Naive thymus-derived CD4-positive, alpha-beta T cell (primary cell): ENCODE measurements around the gene PCBP3. TPM values are rescaled to one million over a fixed set of nuclear protein-coding genes. Genes with fewer than 3 reads are reported as not detected.

Source experiments
- ATAC-seq: fragments of 150-1000 bp; cut with Tn5 transposase; 2 replicates; pipeline ENCODE4 v1.10.0; 2021; ENCODE audit warnings: mild to moderate bottlenecking, moderate library complexity
- CTCF ChIA-PET: fragments of 350-600 bp; sonication (Branson Sonifier 250); formaldehyde crosslinking; loops from one replicate; lab custom pipeline; 2021; ENCODE audit warnings: antibody characterized with exemption; lab: Charles Lee
- POLR2A ChIA-PET: fragments of 350-600 bp; sonication (Branson Sonifier 250); formaldehyde crosslinking; loops from one replicate; lab custom pipeline; 2021; ENCODE audit warnings: antibody characterized with exemption, inconsistent platforms; lab: Charles Lee
- DNase-seq, 9 donors: peaks; one replicate each; pipeline versions ENCODE4 v3.0.0 to v3.0.0-alpha.2; 2020 to 2022; ENCODE audit warnings: mixed read lengths in 1 of 9
- H3K27ac ChIP-seq: one replicate; pipeline ENCODE4 v1.7.0; 2013; ENCODE audit warnings: mild to moderate bottlenecking, low read depth, low read length, moderate library complexity
- H3K27me3 ChIP-seq, 2 donors: one replicate each; pipeline ENCODE4 v1.7.0; 2013; ENCODE audit warnings: low read length in 2 of 2, mild to moderate bottlenecking in 2 of 2, moderate library complexity in 2 of 2; ENCODE audit not compliant: control insufficient read depth in 2 of 2, insufficient read depth in 2 of 2
- H3K36me3 ChIP-seq, 3 experiments: 1 replicate in 2 of 3; 2 replicates in 1 of 3; pipeline ENCODE4 v1.7.0; 2013; ENCODE audit warnings: low read length in 3 of 3, mild to moderate bottlenecking in 3 of 3, moderate library complexity in 1 of 3; ENCODE audit not compliant: insufficient read depth in 3 of 3, control insufficient read depth in 2 of 3
- H3K4me1 ChIP-seq, 2 donors: one replicate each; pipeline ENCODE4 v1.7.0; 2013; ENCODE audit warnings: low read length in 2 of 2, mild to moderate bottlenecking in 2 of 2, moderate library complexity in 1 of 2; ENCODE audit not compliant: control insufficient read depth in 2 of 2, insufficient read depth in 2 of 2
- H3K4me3 ChIP-seq: 2 replicates; pipeline ENCODE4 v1.7.0; 2013; ENCODE audit warnings: mild to moderate bottlenecking, low read length
- H3K9me3 ChIP-seq, 3 experiments: 1 replicate in 2 of 3; 2 replicates in 1 of 3; pipeline ENCODE4 v1.7.0; 2013; ENCODE audit warnings: low read length in 3 of 3; ENCODE audit not compliant: control insufficient read depth in 2 of 3
- H3K27ac Mint-ChIP-seq, 9 donors: one replicate each; pipeline ENCODE4 v1.8.0; 2020 to 2022; ENCODE audit warnings: mixed read lengths in 9 of 9, mild to moderate bottlenecking in 8 of 9, moderate library complexity in 5 of 9, inconsistent platforms in 2 of 9
- H3K27me3 Mint-ChIP-seq, 5 donors: one replicate each; pipeline ENCODE4 v1.8.0; 2021 to 2022; ENCODE audit warnings: mixed read lengths in 5 of 5, mild to moderate bottlenecking in 1 of 5
- H3K36me3 Mint-ChIP-seq, 5 donors: one replicate each; pipeline ENCODE4 v1.8.0; 2020 to 2022; ENCODE audit warnings: mixed read lengths in 5 of 5, mild to moderate bottlenecking in 3 of 5, inconsistent platforms in 1 of 5
- H3K4me1 Mint-ChIP-seq, 7 donors: one replicate each; pipeline ENCODE4 v1.8.0; 2020 to 2022; ENCODE audit warnings: mixed read lengths in 7 of 7, mild to moderate bottlenecking in 3 of 7, inconsistent platforms in 1 of 7
- H3K4me3 Mint-ChIP-seq, 10 donors: one replicate each; pipeline ENCODE4 v1.8.0; 2020 to 2022; ENCODE audit warnings: mild to moderate bottlenecking in 10 of 10, mixed read lengths in 10 of 10, moderate library complexity in 6 of 10, inconsistent platforms in 2 of 10
- H3K9me3 Mint-ChIP-seq, 11 donors: one replicate each; pipeline ENCODE4 v1.8.0; 2020 to 2022; ENCODE audit warnings: mixed read lengths in 11 of 11, mild to moderate bottlenecking in 4 of 11, inconsistent platforms in 1 of 11, moderate library complexity in 1 of 11
- intact Hi-C, 2 donors: fragments of 100-400 bp; cut with micrococcal nuclease; formaldehyde crosslinking; loops; one replicate each; pipeline ENCODE4 v1.15.1; 2023
- polyA plus RNA-seq, 2 donors: library from polyadenylated mRNA; unstranded; fragments of 300-500 nt; fragmentation: Illumina TruSeq; gene quantifications; one replicate each; pipeline ENCODE4 v1.2.3, GENCODE V29; 2021
- total RNA-seq, 6 experiments: library from RNA in 5 of 6; stranded (reverse) in 5 of 6; gene quantifications; 1 replicate in 5 of 6; 2 replicates in 1 of 6; pipeline ENCODE4 v1.2.3 and lab custom pipeline; 2021 to 2026

The PCBP3 gene
- total and polyA plus RNA-seq, 7 experiments from 2014 or later, result 1.2 to 5.2 (median 1.6) TPM

DNA sequence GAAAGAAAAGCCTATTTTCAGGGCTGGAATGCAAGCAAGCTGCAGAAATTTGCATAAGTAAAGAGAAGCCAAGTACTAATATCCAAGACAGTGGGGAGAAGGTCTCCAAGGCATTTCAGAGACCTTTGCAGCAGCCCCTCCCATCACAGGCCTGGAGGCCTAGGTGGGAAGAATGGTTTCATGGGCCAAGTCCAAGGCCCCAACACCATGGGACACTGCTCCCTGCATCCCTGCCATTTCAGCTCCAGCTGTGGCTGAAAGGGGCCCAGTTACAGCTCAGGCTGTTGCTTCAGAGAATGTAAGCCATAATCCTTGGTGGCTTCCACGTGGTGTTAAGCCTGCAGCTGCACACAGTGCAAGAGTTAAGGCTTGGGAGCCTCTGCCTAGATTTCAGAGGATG, 321.1 kb downstream of the PCBP3 start:
- ATAC-seq (no peak), DNase-seq (no peak)
- POLR2A ChIA-PET, result no interaction called here
- peaks cover 0 to 3% of the 10 kb centered on the region in 2 donors for H3K27me3 ChIP-seq
- H3K9me3 ChIP-seq, result peaks cover 0 to 17% (median 0%) of the 10 kb centered on the region in 3 experiments
- intact Hi-C loops, result no loop called here
- Mint-ChIP-seq H3K4me3 (no peak overlapping the region), H3K27me3 (peaks cover 0 to 13% (median 8%) of the 10 kb centered on the region in 5 donors), H3K9me3 (peaks cover 6 to 52% (median 16%) of the 10 kb centered on the region in 11 donors), H3K36me3 (peaks cover 0 to 24% (median 8%) of the 10 kb centered on the region in 5 donors), H3K27ac (no peak overlapping the region), H3K4me1 (no peaks in the 10 kb centered on the region)
- no peak overlapping the region for H3K4me3 ChIP-seq
- H3K4me1 ChIP-seq, result no peaks in the 10 kb centered on the region
- H3K27ac ChIP-seq, result no peak overlapping the region
- no peaks in the 10 kb centered on the region for H3K36me3 ChIP-seq
- CTCF ChIA-PET, result no interaction called here

DNA sequence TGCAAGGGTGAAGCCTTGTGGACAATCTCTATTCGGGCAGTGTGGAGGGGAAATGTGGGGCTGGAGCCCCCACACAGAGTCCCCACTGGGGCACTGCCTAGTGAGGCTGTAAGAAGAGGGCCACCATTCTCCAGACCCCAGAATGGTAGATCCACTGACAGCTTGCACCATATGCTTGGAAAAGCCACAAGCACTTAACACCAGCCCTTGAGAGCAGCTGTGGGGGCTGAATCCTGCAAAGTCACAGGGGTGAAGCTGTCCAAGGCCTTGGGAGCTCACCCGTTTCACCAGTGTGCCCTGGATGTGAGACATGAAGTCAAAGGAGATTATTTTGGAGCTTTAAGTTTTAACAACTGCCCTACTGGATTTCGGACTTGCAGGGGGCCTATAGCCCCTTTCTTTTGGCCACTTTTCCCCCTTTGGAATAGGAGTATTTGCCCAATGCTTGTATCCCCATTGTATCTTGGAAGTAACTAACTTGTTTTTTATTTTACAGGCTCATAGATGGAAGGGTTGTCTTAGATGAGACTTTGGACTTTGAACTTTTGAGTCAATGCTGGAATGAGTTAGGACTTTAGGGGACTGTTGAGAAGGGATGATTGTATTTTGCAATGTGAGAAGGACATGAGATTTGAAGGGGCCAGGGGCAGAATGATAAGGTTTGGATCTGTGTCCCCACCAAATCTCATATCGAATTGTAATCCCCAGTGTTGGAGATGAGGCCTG, 321.7 kb downstream of the PCBP3 start:
- no peak overlapping the region for H3K4me3 ChIP-seq
- peaks cover 0 to 13% (median 8%) of the 10 kb centered on the region in 5 donors for H3K27me3 Mint-ChIP-seq
- H3K36me3 Mint-ChIP-seq, result peaks cover 0 to 24% (median 8%) of the 10 kb centered on the region in 5 donors
- intact Hi-C loops, result no loop called here
- peaks cover 6 to 52% (median 16%) of the 10 kb centered on the region in 11 donors for H3K9me3 Mint-ChIP-seq
- ChIA-PET CTCF (no interaction called here), POLR2A (no interaction called here)
- ATAC-seq, result no peak
- H3K27me3 ChIP-seq, result peaks cover 0 to 3% of the 10 kb centered on the region in 2 donors
- no peak for DNase-seq
- no peak overlapping the region for H3K27ac ChIP-seq
- H3K27ac Mint-ChIP-seq, result no peak overlapping the region
- H3K4me1 Mint-ChIP-seq, result peaks cover 0 to 4% (median 0%) of the 10 kb centered on the region in 7 donors
- H3K4me1 ChIP-seq, result no peaks in the 10 kb centered on the region
- peaks cover 0 to 15% (median 0%) of the 10 kb centered on the region in 3 experiments for H3K9me3 ChIP-seq
- no peak overlapping the region for H3K4me3 Mint-ChIP-seq
- H3K36me3 ChIP-seq, result no peaks in the 10 kb centered on the region

DNA sequence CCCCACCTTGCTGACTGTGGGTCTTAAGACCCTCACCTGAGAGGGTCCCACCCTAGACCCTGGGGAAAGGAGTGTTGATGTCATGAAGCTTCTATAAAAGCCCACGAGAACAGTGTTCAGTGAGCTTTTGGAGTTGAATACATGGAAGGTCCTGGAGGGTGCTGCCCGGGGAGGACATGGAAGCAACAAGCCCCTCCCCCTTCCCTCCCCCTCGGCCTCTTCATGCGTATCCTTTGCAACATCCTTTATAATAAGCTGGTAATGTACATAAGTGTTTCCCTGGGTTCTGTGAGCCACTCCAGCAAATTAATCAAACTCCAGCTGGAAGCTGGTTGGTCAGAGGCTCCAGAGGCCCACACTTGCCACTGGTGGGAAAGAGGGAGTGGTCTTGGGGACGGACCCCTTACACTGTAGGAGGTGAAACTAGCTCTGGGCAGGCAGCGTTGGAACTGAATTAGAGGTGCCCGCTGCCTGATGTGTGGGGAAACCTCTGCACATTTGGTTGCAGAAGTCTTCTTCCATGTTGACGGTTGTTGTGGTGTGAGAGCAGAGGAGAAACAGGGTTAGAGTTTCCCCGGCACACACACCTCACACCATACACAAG, 323.4 kb downstream of the PCBP3 start:
- Histone ChIP-seq H3K27ac (no peak overlapping the region), H3K4me1 (no peaks in the 10 kb centered on the region), H3K27me3 (peaks cover 0 to 3% of the 10 kb centered on the region in 2 donors), H3K36me3 (no peaks in the 10 kb centered on the region), H3K9me3 (peaks cover 0 to 10% (median 0%) of the 10 kb centered on the region in 3 experiments), H3K4me3 (no peak overlapping the region)
- intact Hi-C loops, result no loop called here
- no peak for DNase-seq
- Mint-ChIP-seq H3K9me3 (peaks cover 4 to 35% (median 7%) of the 10 kb centered on the region in 11 donors), H3K4me3 (no peak overlapping the region), H3K27me3 (peaks cover 0 to 10% (median 4%) of the 10 kb centered on the region in 5 donors), H3K27ac (no peak overlapping the region), H3K36me3 (peaks cover 0 to 14% (median 6%) of the 10 kb centered on the region in 5 donors), H3K4me1 (peaks cover 0 to 4% (median 0%) of the 10 kb centered on the region in 7 donors)
- CTCF ChIA-PET, result interaction anchor here (0.5 to 1.2 kb wide), 2 partner anchors 45 to 176 kb away, joined by 3 read pairs; no protein-coding TSS in a partner anchor
- no peak for ATAC-seq
- POLR2A ChIA-PET, result no interaction called here

DNA sequence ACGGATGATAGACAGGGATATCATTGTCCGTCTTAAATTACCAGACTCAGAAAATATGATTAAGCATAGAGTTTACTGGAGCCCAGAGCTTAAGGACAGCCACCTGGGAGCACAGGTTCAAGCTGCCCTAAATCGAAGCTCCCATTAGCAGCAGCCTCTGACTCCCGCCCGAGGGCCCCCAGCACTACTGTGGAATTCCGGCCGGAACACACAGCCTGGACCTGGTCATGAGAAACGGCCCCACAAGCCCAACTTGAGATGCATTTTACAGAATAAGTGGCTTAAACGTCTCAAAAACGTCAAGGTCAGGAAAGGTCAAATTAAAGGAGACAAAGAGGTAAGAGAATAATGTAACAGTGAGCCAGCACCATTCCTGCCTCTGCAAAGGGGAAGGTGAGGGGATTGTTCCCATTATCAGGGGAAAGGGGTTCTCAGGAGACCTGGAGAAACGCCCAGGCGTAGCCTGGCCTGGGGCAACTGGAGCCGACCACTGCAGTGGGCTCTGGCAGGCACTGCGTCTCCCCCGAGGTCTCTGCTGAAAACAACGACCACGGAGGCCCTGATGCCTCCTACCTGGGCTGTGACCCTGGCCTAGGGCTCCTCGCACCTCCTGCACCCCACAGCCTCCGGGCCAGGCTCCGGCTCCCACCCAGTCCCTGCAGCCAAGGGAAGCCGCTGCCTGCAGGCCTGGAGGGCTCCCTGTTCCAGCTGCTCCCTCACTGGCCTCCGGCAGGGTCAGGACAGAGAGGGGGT, 326.6 kb downstream of the PCBP3 start:
- Mint-ChIP-seq H3K27me3 (peaks cover 0 to 18% (median 0%) of the 10 kb centered on the region in 5 donors), H3K36me3 (no peaks in the 10 kb centered on the region), H3K27ac (peak overlapping the region in 1 of 9 donors; percentile 58), H3K4me3 (peak overlapping the region in 2 of 10 donors; percentile 14 to 36), H3K4me1 (peaks cover 4 to 12% (median 9%) of the 10 kb centered on the region in 7 donors), H3K9me3 (peaks cover 0 to 8% (median 0%) of the 10 kb centered on the region in 11 donors)
- H3K4me1 ChIP-seq, result peaks cover 19 to 21% of the 10 kb centered on the region in 2 donors
- DNase-seq (no peak), ATAC-seq (no peak)
- peaks cover 0 to 16% of the 10 kb centered on the region in 2 donors for H3K27me3 ChIP-seq
- H3K4me3 ChIP-seq, result no peak overlapping the region
- no peaks in the 10 kb centered on the region for H3K36me3 ChIP-seq
- ChIA-PET POLR2A (no interaction called here), CTCF (interaction anchor here (0.6 kb wide), 1 partner anchor 1020 kb away, joined by 4 read pairs; no protein-coding TSS in a partner anchor)
- no peaks in the 10 kb centered on the region for H3K9me3 ChIP-seq
- H3K27ac ChIP-seq, result no peak overlapping the region
- intact Hi-C loops, result loop anchor here (5.0 to 10.0 kb wide), 5 partner anchors 125 to 487 kb away; partner anchors contain the start of genes COL6A2 (in 1 of the 2), DIP2A (in 1 of the 2), LSS (in 1 of the 2) and MCM3AP (in 1 of the 2)

DNA sequence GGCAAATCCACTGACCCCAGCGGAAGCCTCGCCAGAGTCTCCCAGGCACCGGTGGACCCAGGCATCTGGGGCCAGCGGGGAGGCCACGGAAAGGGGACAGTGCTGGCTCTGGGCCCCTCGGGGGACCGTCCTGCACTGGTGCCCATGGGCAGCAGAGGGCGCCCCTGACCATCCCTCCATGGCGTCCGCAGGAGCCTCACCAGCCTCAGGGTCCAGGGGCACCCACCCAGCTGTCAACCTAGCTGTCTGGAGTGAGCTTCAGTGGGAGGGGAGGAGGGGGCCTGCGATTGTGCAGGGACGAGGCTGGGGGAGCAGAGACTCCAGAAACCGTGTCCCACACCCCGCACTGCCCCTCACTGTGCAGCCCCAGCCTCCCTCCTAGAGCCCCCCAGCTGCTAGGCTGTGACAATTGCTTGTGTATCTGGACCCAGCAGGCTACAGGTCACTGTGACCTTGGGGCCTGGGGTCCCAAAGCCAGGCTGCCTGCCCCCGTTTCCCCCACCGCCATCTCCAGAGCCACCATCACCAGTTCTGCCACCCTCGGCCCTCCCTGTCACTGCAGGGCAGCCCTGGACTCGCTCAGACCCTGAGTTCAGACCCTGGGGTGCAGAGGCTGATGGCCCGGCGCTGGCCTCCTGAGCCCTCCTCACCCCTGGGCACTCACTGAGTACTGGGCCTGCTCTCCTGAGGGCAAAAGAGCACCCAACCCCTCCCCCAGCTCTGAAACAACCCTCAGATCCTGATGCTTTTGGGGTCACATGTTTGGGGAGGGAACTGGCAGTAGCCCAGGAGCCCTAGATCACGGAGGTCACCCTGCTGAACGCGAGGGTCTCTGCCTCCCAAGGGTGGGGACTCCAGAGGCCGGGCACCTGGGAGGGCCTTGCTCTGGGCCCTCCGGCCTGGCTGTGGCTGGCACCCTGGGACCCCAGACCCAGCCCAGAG, 327.4 kb downstream of the PCBP3 start:
- H3K4me1 ChIP-seq, result peaks cover 20 to 22% of the 10 kb centered on the region in 2 donors
- no peaks in the 10 kb centered on the region for H3K36me3 ChIP-seq
- intact Hi-C loops, result loop anchor here (5.0 to 10.0 kb wide), 5 partner anchors 124 to 486 kb away; partner anchors contain the start of genes COL6A2 (in 1 of the 2), DIP2A (in 1 of the 2), LSS (in 1 of the 2) and MCM3AP (in 1 of the 2)
- H3K27ac ChIP-seq, result no peak overlapping the region
- H3K4me3 Mint-ChIP-seq, result peak overlapping the region in 1 of 10 donors; percentile 34
- ChIA-PET CTCF (interaction anchor here (0.6 to 2.0 kb wide), 2 partner anchors 172 to 1021 kb away, joined by 4 to 9 read pairs; no protein-coding TSS in a partner anchor), POLR2A (no interaction called here)
- H3K36me3 Mint-ChIP-seq, result no peaks in the 10 kb centered on the region
- peaks cover 0 to 26% (median 7%) of the 10 kb centered on the region in 5 donors for H3K27me3 Mint-ChIP-seq
- H3K9me3 ChIP-seq, result no peaks in the 10 kb centered on the region
- H3K27me3 ChIP-seq, result peaks cover 0 to 16% of the 10 kb centered on the region in 2 donors
- no peak overlapping the region for H3K4me3 ChIP-seq
- ATAC-seq (peak; percentile 55), DNase-seq (peak in 4 of 9 donors; percentile 26 to 56 (median 46))
- H3K9me3 Mint-ChIP-seq, result no peaks in the 10 kb centered on the region
- peak overlapping the region in 1 of 9 donors; percentile 41 for H3K27ac Mint-ChIP-seq
- H3K4me1 Mint-ChIP-seq, result peaks cover 5 to 19% (median 14%) of the 10 kb centered on the region in 7 donors
